Skeletal muscle satellite cell (primary cell): ENCODE measurements around the gene NET1.
"Not testable (repeated sequence)": the region's sequence is repeated elsewhere in the genome, so short reads cannot be mapped to it uniquely, and the experiment has no call there.

Experiments used
- H3K27me3 ChIP-seq: 2 replicates; pipeline ENCODE4 v1.7.0; 2013; ENCODE audit warnings: low read length; ENCODE audit not compliant: control insufficient read depth, insufficient read depth
- H3K36me3 ChIP-seq: 2 replicates; pipeline ENCODE4 v1.7.0; 2013; ENCODE audit warnings: mild to moderate bottlenecking, control low read depth, low read length; ENCODE audit not compliant: insufficient read depth
- H3K4me1 ChIP-seq: 2 replicates; pipeline ENCODE4 v1.7.0; 2013; ENCODE audit warnings: low read length; ENCODE audit not compliant: control insufficient read depth, insufficient read depth
- H3K4me2 ChIP-seq: 2 replicates; pipeline ENCODE4 v1.7.0; 2013; ENCODE audit warnings: mild to moderate bottlenecking, low read length
- H3K4me3 ChIP-seq: 2 replicates; pipeline ENCODE4 v1.7.0; 2013; ENCODE audit warnings: low read length
- H3K9ac ChIP-seq: 2 replicates; pipeline ENCODE4 v1.7.0; 2013; ENCODE audit warnings: mild to moderate bottlenecking, low read depth, low read length, moderate library complexity
- H3K9me3 ChIP-seq: replicated peaks from 2 replicates; pipeline ENCODE4 v1.7.0; 2013; ENCODE audit warnings: mild to moderate bottlenecking, control low read depth, low read length

Gene NET1

DNA sequence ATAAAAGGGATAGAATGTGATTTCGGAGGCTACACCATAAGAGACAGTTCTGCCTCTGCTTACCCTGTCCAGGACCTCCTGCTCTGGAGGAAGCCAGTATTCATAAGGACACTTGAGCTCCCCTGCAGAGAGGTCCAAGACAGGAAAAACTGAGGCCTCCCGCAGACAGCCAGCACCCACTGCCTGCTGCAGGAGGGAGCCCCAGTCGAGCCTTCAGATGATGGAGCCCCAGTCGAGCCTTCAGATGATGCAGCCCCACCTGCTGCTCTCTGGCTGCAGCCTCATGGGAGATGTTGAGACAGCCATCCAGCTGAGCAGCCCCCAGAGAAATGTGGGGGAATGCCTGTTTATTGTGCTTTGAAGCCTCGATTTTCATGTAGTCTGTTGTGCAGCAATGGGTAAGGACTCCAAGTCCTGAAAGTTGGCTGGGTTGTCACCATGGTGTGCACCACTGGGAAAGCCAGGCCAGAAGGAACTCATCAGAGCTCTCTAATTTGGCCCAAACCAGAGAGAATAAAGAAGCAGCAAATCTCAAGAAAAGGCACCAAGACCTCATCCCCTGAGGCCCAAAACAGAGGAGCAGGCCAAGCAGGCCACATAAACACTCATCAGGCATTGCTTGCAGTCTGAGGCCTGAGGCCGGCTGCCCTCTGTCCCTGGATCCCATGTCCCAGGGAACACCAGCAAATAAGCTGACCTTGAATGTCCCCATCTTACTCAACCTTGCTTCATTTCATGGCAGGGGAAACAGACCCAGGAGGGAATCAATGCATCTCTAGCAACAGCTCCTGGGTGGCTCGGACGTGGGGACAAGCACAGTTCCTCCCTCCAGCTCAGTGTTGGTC lies 56.1 kb downstream of the NET1 start:
- Histone ChIP-seq H3K4me2 (no peak overlapping the region), H3K4me3 (no peak overlapping the region), H3K9me3 (no peaks in the 10 kb centered on the region), H3K27me3 (no peaks in the 10 kb centered on the region), H3K36me3 (no peaks in the 10 kb centered on the region), H3K9ac (no peak overlapping the region), H3K4me1 (peaks cover 3% of the 10 kb centered on the region)

GRCh38 chr10:5469353-5470061 lies 57.1 kb downstream of the NET1 start:
- no peaks in the 10 kb centered on the region for H3K9me3 ChIP-seq
- H3K36me3 ChIP-seq, result no peaks in the 10 kb centered on the region
- no peak overlapping the region for H3K4me3 ChIP-seq
- no peak overlapping the region for H3K9ac ChIP-seq
- no peak overlapping the region for H3K4me2 ChIP-seq
- peaks cover 3% of the 10 kb centered on the region for H3K4me1 ChIP-seq
- no peaks in the 10 kb centered on the region for H3K27me3 ChIP-seq

- H3K36me3 ChIP-seq, result no peaks in the 10 kb centered on the region
- H3K9ac ChIP-seq, result no peak overlapping the region
- H3K4me3 ChIP-seq, result no peak overlapping the region
- no peak overlapping the region for H3K4me2 ChIP-seq
- H3K4me1 ChIP-seq, result peaks cover 9% of the 10 kb centered on the region
- H3K27me3 ChIP-seq, result no peaks in the 10 kb centered on the region
- no peaks in the 10 kb centered on the region for H3K9me3 ChIP-seq
These were observed 57.9 kb downstream of the NET1 start for GRCh38 chr10:5470062-5470751.

GRCh38 chr10:5474642-5475041 lies 62.3 kb downstream of the NET1 start:
- H3K27me3 ChIP-seq, H3K36me3 ChIP-seq, H3K4me2 ChIP-seq, H3K4me3 ChIP-seq, H3K9ac ChIP-seq, H3K9me3 ChIP-seq: not testable (repeated sequence)
- H3K4me1 ChIP-seq, result peaks cover 18% of the 10 kb centered on the region

DNA sequence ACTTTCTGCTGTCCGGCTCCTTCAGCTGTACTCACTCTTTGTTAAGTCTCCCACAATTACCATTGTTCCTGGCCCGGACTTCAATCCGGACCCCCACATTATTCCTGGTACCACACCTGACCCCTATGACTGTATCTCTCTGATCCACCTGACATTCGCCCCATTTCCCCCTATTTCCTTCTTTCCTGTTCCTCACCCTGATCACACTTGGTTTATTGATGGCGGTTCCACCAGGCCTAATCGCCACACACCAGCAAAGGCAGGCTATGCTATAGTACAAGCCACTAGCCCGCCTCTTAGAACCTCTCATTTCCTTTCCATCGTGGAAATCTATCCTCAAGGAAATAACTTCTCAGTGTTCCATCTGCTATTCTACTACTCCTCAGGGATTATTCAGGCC lies 62.7 kb downstream of the NET1 start:
- H3K9me3 ChIP-seq, H3K27me3 ChIP-seq, H3K9ac ChIP-seq, H3K4me2 ChIP-seq, H3K4me3 ChIP-seq, H3K36me3 ChIP-seq: not testable (repeated sequence)
- H3K4me1 ChIP-seq, result peaks cover 18% of the 10 kb centered on the region

GRCh38 chr10:5475974-5476807 lies 63.8 kb downstream of the NET1 start:
- H3K4me3 ChIP-seq, H3K9ac ChIP-seq, H3K36me3 ChIP-seq, H3K9me3 ChIP-seq, H3K27me3 ChIP-seq, H3K4me2 ChIP-seq: not testable (repeated sequence)
- peaks cover 18% of the 10 kb centered on the region for H3K4me1 ChIP-seq

DNA sequence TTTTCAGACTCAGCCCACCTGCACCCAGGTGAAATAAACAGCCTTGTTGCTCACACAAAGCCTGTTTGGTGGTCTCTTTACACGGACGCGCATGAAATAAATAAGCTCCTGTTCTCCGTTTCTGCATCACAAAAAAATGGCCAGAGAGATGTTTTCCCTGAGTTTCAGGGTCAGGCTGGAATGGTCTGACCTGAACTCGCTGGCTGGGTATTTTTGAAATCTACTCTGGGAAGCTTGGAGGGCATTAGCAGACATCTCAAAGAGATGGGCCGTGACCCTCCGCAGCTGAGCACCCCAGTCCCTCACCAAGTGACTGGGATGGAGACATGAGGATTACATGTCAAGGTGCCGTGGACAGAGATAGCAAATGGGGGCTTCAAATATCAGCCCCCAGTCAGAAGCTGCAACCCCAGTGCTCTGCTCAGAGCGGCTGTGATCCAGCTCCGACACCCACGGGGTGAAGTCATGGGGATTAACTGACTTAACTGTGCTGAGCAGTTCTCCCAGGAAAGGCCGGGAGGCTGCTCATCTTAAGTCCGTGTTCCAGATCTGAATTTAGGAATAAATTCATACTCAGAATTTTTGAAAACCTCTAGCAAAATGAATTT lies 64.7 kb downstream of the NET1 start:
- H3K9ac ChIP-seq, result no peak overlapping the region
- H3K36me3 ChIP-seq, result no peaks in the 10 kb centered on the region
- peak overlapping the region; percentile 67 for H3K4me2 ChIP-seq
- H3K27me3 ChIP-seq, result no peaks in the 10 kb centered on the region
- no peaks in the 10 kb centered on the region for H3K9me3 ChIP-seq
- peak overlapping the region; percentile 5 for H3K4me3 ChIP-seq
- H3K4me1 ChIP-seq, result peaks cover 18% of the 10 kb centered on the region

DNA sequence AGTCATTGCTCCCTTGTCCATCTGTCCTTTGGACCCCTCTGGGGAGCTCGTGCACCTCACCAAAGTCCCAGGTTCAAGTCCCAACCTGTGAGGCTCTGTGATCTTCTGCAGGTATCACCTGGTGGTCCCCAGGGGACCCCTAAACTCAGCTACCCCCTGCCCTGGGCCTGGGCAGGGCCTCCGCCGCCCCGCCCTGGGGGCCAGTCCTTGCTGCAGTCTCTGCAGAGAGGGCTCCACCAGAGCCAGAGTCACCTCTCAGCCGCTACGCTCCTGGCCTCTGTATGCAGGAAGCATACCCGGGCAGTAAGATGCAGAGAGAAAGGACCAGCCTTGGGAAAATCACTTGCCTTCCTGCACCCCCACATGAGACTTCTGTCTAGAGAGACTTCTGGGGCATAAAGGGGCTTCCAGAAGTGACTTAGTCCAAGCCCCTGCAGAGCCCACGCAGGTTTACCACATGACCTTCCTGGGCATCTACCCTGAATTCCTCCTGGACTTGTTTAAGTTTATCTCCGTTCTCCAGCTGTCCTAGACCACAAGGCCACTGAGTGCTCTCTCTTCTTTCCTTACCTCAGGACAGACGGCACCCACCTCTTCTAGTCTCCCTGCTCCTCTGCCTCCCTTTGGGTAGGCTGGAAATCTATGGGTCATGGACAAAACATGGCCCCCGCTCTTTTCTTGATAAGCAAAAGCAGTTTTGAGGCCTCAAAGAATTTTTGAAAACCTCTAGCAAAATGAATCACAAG lies 65.8 kb downstream of the NET1 start:
- H3K4me2 ChIP-seq, result peak overlapping the region; percentile 67
- H3K9ac ChIP-seq, result no peak overlapping the region
- no peak overlapping the region for H3K4me3 ChIP-seq
- H3K9me3 ChIP-seq, result no peaks in the 10 kb centered on the region
- no peaks in the 10 kb centered on the region for H3K27me3 ChIP-seq
- H3K4me1 ChIP-seq, result peaks cover 18% of the 10 kb centered on the region
- no peaks in the 10 kb centered on the region for H3K36me3 ChIP-seq

DNA sequence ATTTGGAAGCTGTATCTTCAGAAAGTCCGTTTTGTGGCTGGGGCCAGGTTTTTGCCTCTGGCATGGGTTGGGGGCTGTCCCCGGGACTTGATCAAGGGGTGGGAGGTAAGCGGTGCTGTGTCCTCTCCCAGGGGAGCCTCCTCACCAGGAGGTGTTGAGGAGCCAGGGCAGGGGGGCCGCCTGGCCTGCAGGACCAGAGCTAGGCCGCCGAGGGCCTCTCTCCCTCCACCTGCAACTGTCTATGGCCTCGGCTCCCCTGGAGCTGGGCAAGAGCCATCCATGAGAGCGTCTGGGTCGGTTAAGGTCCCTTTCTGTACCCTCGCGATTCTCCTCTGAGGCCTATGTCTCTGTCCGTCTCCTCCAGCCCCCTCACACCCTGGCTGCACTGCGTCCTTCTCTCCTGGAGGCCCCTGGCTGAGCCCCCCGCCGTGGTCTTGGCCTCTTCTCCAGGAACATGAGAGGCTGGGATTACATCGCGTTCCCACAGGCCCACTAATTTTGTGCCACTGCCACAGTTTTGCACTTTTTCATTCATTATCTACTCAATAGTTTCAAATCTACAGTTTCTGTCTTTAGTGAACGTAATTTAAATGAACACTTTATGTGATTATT lies 66.4 kb downstream of the NET1 start:
- H3K4me2 ChIP-seq, result no peak overlapping the region
- no peak overlapping the region for H3K4me3 ChIP-seq
- no peaks in the 10 kb centered on the region for H3K27me3 ChIP-seq
- no peak overlapping the region for H3K9ac ChIP-seq
- H3K9me3 ChIP-seq, result no peaks in the 10 kb centered on the region
- H3K36me3 ChIP-seq, result no peaks in the 10 kb centered on the region
- peaks cover 18% of the 10 kb centered on the region for H3K4me1 ChIP-seq

- Histone ChIP-seq H3K9ac (no peak overlapping the region), H3K36me3 (no peaks in the 10 kb centered on the region), H3K4me2 (no peak overlapping the region), H3K4me3 (no peak overlapping the region), H3K4me1 (peaks cover 17% of the 10 kb centered on the region), H3K27me3 (no peaks in the 10 kb centered on the region), H3K9me3 (no peaks in the 10 kb centered on the region)
These were observed 67.3 kb downstream of the NET1 start for GRCh38 chr10:5479481-5480161.
